GM06990 (cell line): ENCODE data around the gene MYO7A.

Experiments used
- DNase-seq: peaks from one replicate; pipeline ENCODE4 v3.0.0-alpha.2; 2011; ENCODE audit not compliant: insufficient read length; ENCODE audit errors: extremely low read depth
- H3K27me3 ChIP-seq: replicated peaks from 2 replicates; pipeline ENCODE4 v1.6.0; 2011; ENCODE audit warnings: low read length; ENCODE audit not compliant: control insufficient read depth, insufficient read depth
- H3K36me3 ChIP-seq: 2 replicates; pipeline ENCODE4 v1.5.1; 2011; ENCODE audit warnings: low read length; ENCODE audit not compliant: control insufficient read depth, insufficient read depth
- H3K4me3 ChIP-seq: replicated peaks from 2 replicates; pipeline ENCODE4 v1.5.1; 2011; ENCODE audit warnings: low read depth, mild to moderate bottlenecking, control low read depth, low read length
- CTCF ChIP-seq: IDR thresholded peaks from 2 replicates; pipeline ENCODE4 v1.5.1; 2011; ENCODE audit warnings: low read length, control low read depth, mild to moderate bottlenecking, inconsistent platforms; ENCODE audit not compliant: insufficient read depth, poor library complexity, severe bottlenecking

Gene MYO7A

DNA sequence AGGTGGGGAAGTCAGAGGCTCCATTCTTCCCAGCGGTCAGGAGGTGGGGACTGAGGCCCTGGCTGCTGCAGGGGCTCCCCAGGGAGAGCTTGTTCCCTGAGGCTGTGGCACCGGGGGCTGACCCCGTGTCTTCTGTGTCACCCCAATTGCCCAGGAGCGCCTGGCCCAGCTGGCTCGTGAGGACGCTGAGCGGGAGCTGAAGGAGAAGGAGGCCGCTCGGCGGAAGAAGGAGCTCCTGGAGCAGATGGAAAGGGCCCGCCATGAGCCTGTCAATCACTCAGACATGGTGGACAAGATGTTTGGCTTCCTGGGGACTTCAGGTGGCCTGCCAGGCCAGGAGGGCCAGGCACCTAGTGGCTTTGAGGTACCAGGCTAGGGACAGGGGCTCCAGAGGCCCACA, 53.2 kb downstream of the MYO7A start:
- no peak overlapping the region for H3K4me3 ChIP-seq
- no peaks in the 10 kb centered on the region; the same call in 1 of the 2 replicates for H3K27me3 ChIP-seq
- H3K36me3 ChIP-seq, result no peaks in the 10 kb centered on the region
- TF ChIP-seq CTCF, result no peak
- DNase-seq, result no peak

DNA sequence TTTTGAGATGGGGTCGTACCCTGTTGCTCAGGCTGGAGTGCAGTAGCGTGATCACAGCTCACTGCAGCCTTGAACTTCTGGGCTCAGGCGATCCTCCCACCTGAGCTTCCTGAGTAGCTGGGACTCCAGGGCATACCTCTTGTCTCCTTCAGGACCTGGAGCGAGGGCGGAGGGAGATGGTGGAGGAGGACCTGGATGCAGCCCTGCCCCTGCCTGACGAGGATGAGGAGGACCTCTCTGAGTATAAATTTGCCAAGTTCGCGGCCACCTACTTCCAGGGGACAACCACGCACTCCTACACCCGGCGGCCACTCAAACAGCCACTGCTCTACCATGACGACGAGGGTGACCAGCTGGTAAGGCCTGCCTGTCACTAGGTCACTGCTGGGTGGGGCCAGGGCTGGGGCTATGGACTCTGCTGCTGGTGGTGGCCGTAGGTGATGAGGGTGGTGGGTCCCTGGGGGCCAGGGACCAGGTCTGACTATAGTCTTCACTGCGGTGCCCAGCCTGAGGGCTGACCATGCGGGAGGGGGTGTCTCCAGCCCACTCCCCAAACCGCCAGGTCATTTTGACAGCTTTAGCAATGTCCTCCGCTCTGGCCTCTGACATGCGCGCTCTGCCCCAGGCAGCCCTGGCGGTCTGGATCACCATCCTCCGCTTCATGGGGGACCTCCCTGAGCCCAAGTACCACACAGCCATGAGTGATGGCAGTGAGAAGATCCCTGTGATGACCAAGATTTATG, 53.9 kb downstream of the MYO7A start:
- no peaks in the 10 kb centered on the region for H3K36me3 ChIP-seq

GRCh38 chr11:77182542-77183430, 54.7 kb downstream of the MYO7A start:
- Histone ChIP-seq H3K36me3 (no peaks in the 10 kb centered on the region), H3K4me3 (no peak overlapping the region), H3K27me3 (no peaks in the 10 kb centered on the region; the same call in 1 of the 2 replicates)
- no peak for TF ChIP-seq CTCF
- DNase-seq, result no peak

More for the DNA sequence above, 53.9 kb downstream of the MYO7A start:
- H3K4me3 ChIP-seq, result no peak overlapping the region
- H3K27me3 ChIP-seq, result no peaks in the 10 kb centered on the region; the same call in 1 of the 2 replicates
- no peak for DNase-seq
- no peak for TF ChIP-seq CTCF

- DNase-seq, result no peak
- no peak for TF ChIP-seq CTCF
- no peak overlapping the region for H3K4me3 ChIP-seq
- no peaks in the 10 kb centered on the region; the same call in 1 of the 2 replicates for H3K27me3 ChIP-seq
- H3K36me3 ChIP-seq, result no peaks in the 10 kb centered on the region
These were observed 55.5 kb downstream of the MYO7A start for GRCh38 chr11:77183431-77183984.

DNA sequence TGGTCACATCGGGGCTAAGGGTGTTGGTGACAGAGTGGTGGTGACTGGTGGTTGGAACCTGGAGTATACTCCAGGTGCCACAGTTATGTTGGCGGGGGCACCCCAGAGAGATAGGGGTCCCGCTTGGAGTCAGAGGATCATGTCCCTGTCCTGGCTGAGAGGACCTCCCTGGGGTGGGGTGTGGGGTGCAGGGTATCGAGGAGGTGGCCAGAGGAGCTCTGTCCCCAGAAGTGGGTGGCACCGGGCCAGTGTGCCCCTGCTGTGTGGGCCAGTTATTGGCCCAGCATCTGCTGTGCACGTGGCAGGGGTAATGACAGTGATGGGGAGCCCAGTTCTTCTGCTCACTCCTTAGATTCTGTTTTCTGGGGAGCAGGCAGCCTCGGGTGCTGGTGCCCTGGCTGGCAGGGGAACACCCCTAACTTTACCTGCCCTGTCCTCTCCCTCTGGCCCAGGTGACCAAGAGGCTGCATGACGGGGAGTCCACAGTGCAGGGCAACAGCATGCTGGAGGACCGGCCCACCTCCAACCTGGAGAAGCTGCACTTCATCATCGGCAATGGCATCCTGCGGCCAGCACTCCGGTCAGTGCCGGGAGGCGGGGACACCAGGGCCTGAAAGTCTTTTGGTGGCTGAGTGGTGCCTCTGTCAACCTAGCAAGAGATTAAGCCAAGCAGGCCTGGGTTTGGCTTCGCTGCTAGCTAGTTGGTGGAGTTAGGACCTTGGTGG, 56.3 kb downstream of the MYO7A start:
- Histone ChIP-seq H3K36me3 (no peaks in the 10 kb centered on the region), H3K27me3 (no peaks in the 10 kb centered on the region; the same call in 1 of the 2 replicates), H3K4me3 (no peak overlapping the region)
- DNase-seq, result no peak
- no peak for TF ChIP-seq CTCF
